M059J (cell line): ENCODE results near the gene MZB1. TPM values are rescaled to one million over a fixed set of nuclear protein-coding genes. Genes with fewer than 3 reads are reported as not detected.
"Not testable (repeated sequence)": the region's sequence is repeated elsewhere in the genome, so short reads cannot be mapped to it uniquely, and the experiment has no call there.

Experiments used
- DNase-seq: peaks from one replicate; pipeline ENCODE4 v3.0.0-alpha.2; 2012; ENCODE audit warnings: low read depth
- total RNA-seq: library from RNA; depleted of rRNA; stranded (reverse); fragments of >200 nt; shearing (Covaris generic); gene quantifications from 2 replicates; pipeline ENCODE4 v1.2.3, GENCODE V29; 2014

MZB1 gene
- total RNA-seq, 1 experiment from 2014 or later: not detected

DNA sequence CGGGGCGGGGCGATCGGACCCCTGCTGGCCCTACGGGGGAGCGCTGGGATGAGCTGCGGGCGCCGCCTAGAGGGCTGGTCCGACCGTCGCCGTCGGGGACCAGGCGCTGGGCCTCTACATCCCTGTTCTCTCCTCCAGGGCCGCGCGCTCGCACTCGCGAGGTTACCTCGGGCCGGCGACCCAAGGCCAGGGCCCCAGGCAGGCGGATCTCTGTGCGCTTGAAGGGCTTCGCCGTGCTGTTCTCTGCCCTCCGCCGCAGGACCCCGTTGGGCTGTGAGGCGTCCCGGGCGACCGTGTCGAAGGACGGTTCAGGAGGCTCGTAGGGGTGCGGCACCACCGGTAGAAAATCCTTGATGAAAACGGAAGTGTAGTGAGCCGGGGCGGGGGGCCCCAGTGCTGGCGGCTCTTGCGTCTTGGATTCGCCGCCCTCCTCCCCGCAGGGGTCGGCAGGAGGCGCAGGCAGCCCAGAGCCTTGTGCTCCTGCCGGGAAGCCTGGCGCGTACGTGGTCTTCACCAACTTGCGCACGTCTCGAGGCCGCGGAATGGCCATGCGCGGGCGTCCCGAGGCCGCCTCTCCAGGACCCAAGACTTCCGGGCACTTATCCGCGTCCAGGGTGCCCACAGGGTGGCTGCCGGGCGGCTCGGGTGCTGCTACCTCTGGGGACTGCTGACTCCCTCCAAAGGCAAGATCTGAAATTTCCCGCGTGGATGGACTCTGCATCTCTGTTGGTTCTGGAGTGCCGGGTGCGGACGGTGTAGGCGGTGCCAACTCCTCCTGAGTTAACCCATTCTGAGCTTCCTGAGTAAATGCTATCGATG lies 3.2 kb upstream of the MZB1 start:
- DNase-seq: no peak

DNA sequence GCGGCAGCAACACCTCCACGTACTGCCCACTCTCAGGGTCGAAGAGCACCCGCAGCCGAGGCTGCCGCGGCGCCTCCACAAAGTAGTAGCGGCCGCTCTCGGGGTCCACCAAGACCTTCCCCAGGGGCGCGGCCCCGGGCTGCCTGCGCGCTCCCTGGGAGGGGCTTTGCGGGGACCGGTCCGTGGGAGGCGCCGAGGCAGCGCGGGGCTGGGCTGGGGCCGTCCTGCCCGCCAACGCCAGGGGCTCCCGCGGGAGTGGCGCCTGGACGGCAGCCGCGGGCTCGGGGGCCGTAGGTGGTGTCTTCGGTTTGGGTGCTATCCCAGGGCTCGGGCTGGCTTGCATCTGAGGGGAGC lies 2.6 kb upstream of the MZB1 start:
- no peak for DNase-seq

DNA sequence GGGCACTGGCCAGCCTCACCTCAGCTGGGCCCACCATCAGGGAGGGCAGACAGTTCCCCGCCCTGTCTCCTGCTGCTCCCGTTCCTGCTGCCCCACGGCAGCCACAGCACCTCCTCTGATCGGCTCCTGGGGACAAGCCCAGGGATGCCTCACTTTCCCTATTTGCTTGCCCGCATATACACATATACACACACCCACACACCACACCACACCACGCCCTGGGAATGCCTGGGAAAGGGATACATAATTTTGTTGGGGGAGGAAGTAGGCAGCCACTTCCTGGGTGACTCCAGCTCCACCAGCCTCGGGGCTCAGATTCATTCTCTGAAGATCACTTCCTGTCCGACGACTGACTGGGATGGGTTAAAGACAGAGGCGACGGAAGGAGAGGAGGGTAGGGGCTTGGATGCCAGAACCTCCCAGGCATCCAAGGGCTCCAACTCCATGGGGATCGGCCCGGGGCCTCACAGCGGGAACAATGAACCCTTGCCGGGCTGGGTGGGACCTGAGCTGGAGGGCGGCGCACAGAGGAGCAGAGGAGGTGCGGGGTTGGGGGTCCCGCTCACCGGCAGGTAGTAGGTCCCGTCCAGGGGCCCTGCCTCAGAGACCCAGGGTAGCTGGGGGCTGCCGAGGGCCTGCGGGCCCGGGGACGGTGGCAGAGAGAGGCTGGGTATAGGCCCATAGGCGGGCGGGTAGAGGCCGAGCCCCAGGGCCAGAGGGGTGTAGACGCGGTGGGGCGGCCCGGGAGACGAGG lies 2.0 kb upstream of the MZB1 start:
- peak; percentile 57 for DNase-seq

DNA sequence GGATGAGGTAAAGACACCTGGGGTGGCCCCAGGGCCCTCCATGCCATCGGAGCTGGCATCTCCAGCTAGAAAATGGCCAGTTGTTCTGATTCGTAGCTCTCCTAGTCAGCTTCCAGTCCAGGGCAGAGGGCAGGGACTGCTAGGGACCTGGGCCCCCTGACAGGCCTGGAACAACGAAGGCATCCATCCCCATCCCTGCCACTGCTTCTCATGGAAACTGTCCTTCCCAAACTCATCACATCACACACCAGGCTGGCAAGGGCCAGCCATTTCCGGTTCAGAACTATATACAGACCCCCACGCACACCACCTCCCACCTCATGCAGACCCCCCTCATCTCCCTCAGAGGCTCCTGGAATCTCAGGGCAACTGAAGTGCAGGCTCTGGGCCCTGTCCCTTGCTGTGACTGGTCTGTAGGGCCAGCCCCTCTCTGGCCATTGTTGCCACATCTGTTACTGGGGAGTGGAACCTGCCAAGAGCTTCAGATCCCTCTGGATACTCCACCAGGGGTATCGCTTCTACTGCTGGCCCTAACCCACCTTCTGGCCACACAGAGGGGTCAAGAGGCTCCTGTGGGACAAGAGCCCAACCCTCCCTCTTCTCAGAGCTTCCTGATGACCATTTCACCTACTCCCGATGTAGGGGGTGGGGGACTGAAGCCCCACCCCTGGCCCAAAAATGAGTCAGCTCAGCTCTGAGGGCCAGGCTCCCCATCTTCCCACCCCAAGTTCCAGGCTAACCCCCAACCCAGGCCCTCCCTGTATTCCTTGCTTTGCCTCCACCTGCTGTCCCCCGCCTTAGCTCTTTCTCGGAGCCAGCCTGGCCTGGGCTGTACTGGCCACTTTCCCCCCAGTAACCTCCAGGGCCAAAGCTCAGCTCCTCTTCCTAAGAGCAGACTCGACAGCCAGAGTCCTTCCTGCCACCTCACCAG lies 1.2 kb upstream of the MZB1 start:
- DNase-seq: no peak

DNA sequence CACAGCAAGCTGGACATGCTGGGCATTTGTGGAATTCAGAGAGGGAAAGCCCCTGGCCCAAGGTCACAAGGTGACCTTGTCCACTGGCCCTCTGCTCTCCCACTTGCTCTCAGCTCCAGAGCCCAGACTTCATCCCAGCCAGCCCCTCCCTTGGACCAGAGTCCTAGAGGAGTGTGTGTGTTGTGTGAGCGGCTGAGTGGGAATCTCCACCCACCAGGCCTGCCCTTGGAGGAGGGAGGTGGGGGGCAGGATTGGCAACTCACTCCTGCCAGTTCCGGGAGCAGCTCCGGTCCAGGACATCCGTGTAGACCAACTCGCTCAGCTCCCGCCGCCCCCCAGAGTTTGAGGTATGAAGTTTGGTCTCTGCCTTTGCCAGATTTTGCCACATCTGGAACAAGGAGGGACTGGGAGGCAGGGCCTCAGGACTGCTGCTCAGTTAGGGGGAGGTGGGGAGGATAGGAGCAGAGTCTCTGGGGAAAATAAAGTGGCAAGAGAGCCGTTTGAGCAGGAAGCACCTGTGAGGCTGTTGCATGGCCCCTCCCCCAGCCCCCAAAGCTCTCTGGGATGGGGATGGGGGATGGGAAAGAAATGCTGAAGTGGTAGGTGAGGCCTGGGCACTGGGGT lies 1.4 kb downstream of the MZB1 start:
- no peak for DNase-seq

DNA sequence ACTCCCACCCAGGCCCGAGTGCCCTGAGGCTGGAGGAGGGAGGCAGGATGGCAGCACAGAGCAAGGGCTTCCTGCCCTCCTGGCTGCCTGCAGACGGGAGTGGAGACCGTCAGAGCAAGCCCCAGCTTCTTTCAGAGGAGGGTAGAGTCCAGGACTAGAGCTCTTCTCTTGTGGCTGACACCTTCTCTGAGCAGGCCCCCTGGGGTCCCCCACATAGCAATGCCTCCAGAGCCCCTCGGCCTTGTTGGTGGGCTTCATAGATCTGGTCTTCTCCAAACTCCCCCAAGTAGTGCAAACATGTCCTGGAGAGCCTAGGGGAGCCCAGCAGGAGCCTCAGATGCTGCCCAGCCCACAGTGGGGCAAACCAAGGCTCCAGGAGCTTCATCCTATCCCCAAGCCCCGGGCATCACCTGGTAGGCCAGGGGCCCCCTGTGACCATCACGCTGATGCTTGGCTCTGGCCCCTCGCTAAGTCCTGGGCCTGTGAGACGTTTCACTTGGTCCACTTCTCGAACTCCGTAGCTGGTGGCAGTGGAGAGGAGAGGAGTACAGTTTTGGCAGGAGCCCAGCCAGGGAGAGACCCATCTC lies 2.0 kb downstream of the MZB1 start:
- DNase-seq: no peak

DNA sequence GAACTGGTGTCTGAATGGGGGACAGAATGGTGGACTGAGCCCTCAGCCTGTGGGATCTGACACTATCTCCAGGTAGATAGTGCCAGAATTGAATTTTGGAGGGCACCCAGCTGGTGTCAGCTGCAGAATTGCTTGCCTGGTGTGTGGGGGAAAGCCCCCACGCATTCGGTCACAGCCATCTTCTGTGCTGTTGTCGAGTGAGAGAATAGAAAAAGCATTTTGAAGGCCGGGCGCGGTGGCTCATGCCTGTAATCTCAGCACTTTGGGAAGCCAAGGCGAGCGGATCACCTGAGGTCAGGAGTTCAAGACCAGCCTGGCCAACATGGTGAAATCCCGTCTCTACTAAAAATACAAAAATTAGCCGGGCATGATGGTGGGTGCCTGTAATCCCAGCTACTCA lies 2.8 kb downstream of the MZB1 start:
- not testable (repeated sequence) for DNase-seq

DNA sequence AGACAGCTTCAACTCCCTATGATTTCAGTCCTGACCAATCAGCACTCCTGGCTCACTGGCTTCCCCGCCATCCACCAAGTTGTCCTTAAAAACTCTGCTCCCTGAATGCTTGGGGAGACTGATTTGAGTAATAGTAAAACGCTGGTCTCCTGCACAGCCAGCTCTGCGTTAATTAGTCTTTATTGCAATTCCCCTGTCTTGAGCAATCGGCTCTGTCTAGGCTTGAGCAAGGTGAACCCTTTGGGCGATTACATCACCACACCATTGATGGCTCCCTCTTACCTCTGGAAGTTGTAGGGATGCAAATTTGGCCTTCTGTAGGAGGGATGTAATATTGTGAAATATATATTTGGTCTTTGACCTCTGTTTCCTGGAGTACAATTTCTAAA lies 3.7 kb downstream of the MZB1 start:
- DNase-seq: no peak

DNA sequence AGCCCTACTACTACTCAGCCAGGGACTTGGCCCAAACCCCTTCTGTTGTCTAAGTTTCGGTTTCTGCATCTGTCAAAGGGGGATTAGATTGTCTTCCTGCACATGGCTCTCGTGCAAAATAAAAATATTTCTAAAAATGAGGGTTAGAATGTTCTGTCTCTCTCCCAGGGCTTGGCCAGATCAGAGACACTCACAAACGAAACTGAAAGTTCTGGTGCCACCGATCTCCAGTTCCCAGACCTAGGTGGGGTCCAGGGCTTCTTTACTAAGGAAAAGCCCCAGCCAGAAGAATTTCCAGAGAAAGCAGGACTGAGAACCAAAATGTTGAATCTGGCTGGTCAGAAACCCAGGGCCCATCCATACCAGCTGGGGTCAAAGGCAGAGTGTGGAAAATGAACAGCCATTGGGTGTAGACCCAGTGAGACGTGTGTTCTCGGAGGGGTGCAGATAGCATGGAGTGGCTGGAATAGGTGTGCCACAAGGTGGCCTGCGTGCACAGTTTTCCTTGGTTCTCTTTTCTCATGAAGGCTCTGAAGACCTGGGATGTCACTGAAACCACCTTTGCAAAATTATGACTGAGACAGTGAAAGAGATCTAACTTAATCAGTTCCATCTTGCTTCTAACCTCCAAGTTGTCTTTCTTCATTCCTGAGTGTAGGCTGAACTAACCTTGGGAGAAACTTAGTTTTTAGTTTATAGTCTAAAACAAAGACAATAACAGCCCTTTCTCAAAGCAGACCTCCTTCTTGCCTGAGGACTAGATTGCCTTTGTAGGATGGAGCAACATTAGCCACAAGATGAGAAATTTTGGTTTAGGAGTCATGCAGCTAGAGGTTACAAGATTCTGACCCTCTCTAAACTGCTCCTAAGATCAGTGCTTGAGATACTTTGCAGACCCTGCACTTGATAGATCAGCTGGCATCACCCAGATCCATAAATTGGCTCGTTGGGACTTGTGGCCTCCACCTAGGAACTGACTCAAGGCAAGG lies 4.4 kb downstream of the MZB1 start:
- DNase-seq: peak; percentile 37

DNA sequence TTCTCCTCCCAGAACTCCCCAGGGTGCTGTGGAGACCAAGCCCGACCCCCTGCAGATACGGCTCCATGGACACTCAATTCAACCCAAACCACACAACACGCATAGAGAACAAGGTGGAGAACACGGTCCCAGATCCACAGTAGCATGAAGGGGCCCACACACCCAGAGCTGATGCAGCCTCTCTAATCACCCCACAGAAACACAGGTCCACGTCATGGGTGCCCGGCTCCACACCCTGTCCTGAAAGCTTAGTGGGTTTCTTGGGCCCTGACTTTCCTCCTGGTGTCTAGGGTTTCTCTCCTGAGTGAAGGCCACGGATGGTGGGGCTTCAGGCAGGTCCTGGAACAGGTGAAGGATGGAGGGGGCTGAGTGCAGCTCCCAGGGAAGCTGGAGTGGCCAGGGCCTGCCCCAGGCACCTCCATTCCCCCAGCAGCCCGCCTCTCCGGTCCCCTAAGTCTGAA lies 5.1 kb downstream of the MZB1 start:
- DNase-seq: no peak

DNA sequence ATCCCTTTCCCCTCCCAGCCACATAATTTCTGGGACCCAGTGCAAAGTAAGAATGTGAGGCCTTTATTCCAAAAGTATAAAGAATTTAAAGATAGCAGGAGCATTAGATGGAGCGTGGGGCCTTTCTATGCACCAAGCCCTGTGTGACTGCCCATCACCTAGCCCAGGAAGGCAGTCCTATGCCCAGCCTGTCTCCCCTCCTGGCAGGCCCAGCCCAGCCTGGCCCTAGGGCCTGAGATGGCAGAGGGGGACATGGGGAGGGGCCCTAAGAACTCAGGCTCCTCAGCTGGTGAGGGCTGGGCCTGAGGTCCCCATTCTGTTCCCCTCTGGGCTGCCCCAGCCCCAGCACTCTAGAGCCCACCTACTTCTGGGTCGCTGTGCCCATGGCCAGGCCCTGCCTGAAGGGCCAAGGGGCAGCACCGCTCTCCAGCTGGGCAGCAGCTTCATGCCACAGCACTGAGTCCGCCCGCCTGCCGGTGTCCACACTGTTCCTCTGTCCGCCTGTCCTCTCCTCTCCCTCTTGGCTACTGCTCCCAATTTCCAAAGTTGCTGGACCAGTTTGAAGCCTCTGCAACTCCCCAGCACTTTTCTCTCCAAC lies 5.6 kb downstream of the MZB1 start:
- no peak for DNase-seq

DNA sequence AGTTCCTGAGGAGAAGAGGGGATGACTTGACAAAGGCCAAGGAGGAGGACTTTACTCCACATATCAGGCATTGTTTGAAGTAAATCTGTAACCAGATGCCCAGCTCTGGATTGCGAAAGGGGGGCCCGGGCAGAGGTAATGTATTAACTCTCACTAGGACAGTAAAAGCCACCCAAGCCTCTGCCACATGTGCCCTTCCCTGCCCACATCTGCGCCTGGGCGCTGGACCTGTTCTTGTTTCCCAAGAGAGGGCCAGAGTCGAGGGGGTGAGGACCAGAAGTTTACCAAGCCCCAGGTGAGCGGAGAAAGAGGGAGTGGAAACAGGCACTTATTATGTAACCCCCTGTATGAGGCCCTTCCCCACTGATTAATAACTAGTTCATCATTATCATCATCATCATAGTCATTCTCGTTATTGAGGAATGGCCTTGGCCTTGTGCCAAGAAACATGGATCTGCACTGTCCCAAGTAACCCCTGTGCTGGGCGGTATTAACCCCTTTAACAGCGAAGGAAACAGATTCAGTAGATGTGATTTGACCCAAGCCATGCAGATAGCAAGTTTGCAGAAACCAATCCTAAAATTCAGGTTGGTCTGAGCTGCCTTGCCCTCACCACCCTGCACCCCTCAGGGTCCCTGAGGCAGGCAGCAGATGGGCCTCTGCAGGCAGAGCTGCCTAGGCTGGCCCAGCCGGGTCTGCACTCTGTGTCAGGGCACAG lies 6.3 kb downstream of the MZB1 start, which contains the start of gene SLC23A1:
TSS of gene SLC23A1 (minus strand) at position 23 of the 718 bp plus-strand sequence. CDS start 44 bp downstream, outside the sequence.
- no peak for DNase-seq

DNA sequence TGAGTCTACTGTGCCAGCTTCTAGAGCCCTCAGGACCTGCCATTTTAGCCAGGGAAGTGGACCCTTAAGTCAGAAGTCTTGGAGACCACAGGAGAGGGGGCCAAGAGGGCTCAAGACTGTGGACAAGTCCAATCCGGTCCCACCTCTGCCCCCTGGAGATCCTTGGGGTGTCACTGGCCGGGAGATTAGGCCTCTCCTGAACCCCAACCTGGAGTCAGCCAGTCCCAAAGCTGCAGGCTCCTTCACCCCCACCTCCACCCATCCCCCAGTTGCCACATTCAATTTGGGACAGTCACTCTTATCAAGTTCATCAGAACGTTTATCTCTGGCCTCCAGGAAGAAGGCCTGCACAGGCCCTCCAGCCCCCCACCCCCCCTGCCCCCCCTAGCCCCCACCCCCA lies 6.9 kb downstream of the MZB1 start:
- no peak for DNase-seq

DNA sequence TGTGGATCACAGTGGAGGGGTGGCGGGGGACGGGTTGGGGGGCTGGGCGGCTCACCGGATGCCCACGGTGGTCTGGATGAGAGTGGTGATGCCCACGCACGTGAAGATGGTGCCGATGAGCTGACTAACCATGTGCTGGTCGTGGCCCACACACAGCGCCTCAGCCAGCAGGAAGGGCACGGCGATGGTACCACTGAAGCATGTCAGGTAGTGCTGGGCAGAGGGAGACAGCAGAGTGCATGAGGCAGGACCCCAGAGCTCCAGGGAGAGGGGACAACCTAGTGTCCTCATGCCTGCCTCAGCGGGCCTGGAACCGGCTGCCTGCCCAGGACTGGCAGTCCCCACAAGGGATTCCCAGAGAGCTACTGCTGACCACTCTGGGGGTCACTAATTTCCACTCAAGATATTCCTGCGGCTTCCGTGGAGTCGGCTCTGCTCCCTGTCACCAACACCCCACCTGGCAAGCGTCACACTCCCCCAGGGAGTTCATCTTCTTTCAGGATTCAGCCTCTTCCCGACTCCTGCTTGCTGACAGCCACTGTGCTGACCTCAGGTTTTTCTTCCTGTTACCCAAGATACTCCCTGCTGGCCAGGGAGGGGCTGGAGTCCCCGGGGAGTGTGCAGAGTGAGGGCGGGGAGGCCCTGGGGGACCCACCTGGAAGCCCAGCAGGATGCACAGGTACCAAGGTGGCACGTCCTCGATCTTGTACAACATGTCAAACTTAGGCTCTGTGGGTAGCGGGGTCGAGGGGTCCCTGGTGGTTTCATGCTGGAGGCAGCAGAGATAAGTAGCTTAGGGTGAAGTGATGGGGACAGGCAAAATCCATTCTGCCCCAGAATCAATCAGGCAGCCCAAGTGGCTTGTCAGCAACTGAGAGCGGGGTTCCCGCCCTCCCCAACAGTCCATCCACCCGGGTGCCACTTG lies 7.6 kb downstream of the MZB1 start:
- DNase-seq: no peak

DNA sequence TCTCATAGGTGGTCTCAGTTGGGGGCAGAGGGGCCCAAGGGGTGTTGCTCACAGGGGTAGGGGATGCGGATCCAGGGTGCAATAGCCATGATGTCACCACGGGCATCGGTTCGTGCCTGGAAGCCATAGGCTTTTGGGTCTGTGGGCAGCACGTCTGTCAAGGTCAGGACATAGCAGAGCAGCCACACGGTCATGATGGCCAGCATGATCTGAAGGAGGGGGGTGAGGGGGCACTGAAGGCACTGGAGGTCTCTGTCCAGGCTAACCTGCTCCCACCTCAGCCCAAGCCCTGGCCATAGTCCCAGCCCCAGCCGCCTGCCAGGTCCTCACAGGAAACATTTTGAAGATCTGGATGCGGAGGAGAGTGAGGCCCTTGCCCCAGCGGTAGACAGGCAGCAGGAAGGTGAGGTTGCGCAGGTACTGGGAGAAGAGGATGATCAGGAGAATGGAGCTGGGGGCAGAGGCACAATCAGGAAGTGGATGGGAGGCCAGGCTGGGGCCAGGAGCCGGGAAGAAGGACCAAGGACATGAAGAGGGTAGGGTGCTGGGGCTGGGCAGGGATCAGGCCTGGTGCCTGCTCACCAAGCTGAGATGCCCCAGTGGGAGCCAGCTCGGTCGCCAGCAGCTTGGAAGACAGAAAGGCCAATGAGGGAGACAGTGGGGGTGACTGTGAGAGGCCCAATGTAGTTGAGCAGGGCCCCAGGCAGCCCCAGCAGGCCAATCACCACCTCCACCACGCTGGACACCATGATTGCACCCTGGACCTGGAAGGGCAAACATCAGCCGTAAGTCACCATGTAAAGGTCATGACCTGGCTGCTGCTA lies 9.9 kb downstream of the MZB1 start:
- no peak for DNase-seq

DNA sequence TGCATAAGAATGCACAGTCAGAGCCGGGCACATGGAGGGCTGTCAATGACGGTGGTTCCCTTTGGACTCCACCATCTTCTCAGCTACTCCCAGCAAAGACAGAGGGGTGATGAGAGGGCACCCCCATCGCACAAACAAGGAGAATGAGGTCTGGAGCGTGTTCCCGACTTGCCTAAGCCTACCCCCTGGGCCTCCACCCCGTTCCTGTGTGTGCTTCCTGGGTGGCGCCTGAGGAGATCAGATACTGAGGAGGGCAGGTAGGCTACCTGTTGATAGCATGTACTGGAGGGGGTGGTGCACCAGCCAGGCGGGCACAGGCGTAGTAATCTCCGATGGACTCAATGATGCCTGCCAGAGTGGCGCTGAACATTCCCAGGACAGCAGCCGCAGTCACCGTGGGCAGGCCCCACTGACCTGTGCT lies 10.8 kb downstream of the MZB1 start:
- DNase-seq: no peak
